Measurements from ENCODE around the gene AQP1.

The AQP1 gene

DNA sequence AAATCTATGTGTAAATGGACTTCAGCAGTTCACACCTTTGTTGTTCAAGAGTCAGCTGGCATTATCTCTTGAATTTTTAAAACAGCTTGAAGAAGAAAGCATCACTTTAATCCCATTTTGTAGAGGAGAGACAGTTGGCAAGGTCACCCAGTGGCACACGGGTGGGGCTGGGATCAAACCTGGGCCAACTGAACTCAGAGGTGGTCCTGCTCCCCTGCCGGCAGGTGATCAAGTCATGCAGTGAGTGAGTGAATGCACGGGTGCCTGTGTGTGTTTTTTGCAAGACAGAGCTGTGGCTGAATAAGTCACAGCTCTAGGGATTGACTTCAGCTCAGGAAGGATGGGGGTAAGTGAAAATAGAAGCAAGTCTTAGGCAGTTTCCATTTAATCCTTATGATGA, 61.6 kb downstream of the AQP1 start:
- DNase-seq (ENCODE audit: low spot score) = peak; percentile 2
- in situ Hi-C loops (cut with MboI; ENCODE audit: low pct_unique_long_range_greater_than_20kb, low sequenced_read_pairs, unreplicated experiment) = loop anchor here (10.0 kb wide), 1 partner anchor 168 kb away; no protein-coding TSS in a partner anchor

DNA sequence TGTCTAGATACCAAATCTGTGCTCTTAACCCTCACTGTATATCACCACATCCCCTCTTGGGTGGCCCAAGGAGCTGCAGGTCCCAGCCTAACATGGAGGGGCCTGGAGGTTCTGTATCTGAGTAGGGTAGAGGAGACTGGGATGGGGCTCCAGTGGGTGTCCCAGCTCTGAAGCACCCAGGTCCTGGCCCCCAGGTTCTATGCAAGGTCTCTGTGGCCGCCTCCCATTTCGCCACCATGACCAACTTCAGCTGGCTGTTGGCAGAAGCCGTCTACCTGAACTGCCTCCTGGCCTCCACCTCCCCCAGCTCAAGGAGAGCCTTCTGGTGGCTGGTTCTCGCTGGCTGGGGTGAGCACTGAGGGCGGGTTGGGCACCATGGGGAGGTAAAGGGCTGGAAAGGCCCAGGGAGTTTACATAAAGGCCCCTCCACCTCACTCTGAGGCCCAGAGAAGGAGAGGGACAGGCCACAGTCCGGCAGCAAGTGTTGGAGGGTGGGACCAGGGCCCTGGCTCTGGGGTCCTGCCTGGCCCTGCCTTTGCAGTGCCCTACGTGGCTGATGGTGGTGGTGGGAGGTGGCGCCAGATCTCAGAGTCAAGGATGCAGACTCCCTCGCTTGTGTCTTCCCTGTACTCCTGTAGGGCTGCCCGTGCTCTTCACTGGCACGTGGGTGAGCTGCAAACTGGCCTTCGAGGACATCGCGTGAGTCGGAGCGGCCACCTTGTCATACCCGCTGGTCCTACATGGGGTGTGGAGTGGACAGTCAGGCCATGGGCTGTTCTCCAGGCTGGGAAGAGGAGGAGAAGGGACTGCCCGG, 62.3 kb downstream of the AQP1 start:
- in situ Hi-C loops (cut with MboI; ENCODE audit: low pct_unique_long_range_greater_than_20kb, low sequenced_read_pairs, unreplicated experiment) = loop anchor here (10.0 kb wide), 1 partner anchor 169 kb away; no protein-coding TSS in a partner anchor
- no peak for DNase-seq (ENCODE audit: low spot score)
- TF ChIP-seq, protein P1, sequence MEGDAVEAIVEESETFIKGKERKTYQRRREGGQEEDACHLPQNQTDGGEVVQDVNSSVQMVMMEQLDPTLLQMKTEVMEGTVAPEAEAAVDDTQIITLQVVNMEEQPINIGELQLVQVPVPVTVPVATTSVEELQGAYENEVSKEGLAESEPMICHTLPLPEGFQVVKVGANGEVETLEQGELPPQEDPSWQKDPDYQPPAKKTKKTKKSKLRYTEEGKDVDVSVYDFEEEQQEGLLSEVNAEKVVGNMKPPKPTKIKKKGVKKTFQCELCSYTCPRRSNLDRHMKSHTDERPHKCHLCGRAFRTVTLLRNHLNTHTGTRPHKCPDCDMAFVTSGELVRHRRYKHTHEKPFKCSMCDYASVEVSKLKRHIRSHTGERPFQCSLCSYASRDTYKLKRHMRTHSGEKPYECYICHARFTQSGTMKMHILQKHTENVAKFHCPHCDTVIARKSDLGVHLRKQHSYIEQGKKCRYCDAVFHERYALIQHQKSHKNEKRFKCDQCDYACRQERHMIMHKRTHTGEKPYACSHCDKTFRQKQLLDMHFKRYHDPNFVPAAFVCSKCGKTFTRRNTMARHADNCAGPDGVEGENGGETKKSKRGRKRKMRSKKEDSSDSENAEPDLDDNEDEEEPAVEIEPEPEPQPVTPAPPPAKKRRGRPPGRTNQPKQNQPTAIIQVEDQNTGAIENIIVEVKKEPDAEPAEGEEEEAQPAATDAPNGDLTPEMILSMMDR (IDR thresholded peaks at IDR 0.05; ENCODE audit: extremely low read depth, insufficient read depth, missing control alignments) = no peak

More for the DNA sequence above, 61.6 kb downstream of the AQP1 start:
- TF ChIP-seq, protein P1 (IDR thresholded peaks at IDR 0.05; ENCODE audit: extremely low read depth, insufficient read depth, missing control alignments) = no peak

DNA sequence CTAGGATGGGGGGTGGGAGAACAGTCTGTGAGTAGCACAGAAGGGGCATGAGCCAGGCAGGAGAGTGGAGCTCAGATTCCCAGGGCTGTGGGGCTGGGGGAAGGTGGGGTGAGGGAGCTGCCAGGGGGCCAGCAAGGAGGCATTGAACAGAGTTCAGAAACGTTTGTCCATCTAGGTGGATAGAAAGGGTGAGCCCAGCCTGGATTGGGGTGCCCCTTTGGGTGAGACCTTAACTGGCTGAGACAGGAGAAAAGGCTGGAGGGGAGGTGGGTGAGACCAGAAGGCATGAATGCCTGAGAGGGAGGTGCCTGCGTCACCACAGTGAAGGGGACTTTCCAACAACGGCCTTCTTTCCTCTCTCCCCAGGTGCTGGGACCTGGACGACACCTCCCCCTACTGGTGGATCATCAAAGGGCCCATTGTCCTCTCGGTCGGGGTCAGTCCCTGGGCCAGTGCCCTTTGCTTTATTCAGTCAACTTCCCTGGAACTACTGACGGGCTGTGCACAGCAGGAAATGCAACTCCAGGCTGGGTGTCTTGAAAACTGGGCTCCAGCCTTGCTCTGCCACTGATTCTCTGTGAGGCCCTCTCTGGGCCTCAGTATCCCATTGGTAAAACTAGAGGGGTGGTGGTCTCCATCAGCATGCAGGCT, 63.1 kb downstream of the AQP1 start:
- in situ Hi-C loops (cut with MboI; ENCODE audit: low pct_unique_long_range_greater_than_20kb, low sequenced_read_pairs, unreplicated experiment) = loop anchor here (10.0 kb wide), 1 partner anchor 170 kb away; no protein-coding TSS in a partner anchor
- DNase-seq (ENCODE audit: low spot score) = peak; percentile 86

More for the DNA sequence above, 63.1 kb downstream of the AQP1 start:
- TF ChIP-seq, protein P1 (IDR thresholded peaks at IDR 0.05; ENCODE audit: extremely low read depth, insufficient read depth, missing control alignments) = peak; percentile 80

Measured in GM13977 (cell line).